Liver (tissue), 3 donors: ENCODE measurements around the gene USH2A.

Source experiments
- FOXA1 ChIP-seq: IDR thresholded peaks from 2 replicates; pipeline ENCODE4 v1.6.1; 2016; ENCODE audit warnings: antibody characterized with exemption
- GABPA ChIP-seq, 2 donors: IDR thresholded peaks in 1 of 2; conservative IDR thresholded peaks in 1 of 2; 2 replicates each; pipeline ENCODE4 v1.6.1; 2016; ENCODE audit warnings: antibody characterized with exemption in 2 of 2, mild to moderate bottlenecking in 1 of 2, moderate library complexity in 1 of 2
- JUND ChIP-seq, 2 donors: IDR thresholded peaks; 2 replicates each; pipeline ENCODE4 v1.6.1; 2016; ENCODE audit warnings: antibody characterized with exemption in 2 of 2
- RAD21 ChIP-seq, 2 donors: IDR thresholded peaks; 2 replicates each; pipeline ENCODE4 v1.6.1; 2016; ENCODE audit warnings: antibody characterized with exemption in 2 of 2, mild to moderate bottlenecking in 2 of 2
- RXRA ChIP-seq, 2 donors: IDR thresholded peaks; 2 replicates each; pipeline ENCODE4 v1.6.1; 2017 to 2018; ENCODE audit warnings: antibody characterized with exemption in 2 of 2, mild to moderate bottlenecking in 1 of 2
- TAF1 ChIP-seq: conservative IDR thresholded peaks from 2 replicates; pipeline ENCODE4 v1.6.1; 2016; ENCODE audit warnings: antibody characterized with exemption, mild to moderate bottlenecking
- YY1 ChIP-seq: IDR thresholded peaks from 2 replicates; pipeline ENCODE4 v1.6.1; 2016; ENCODE audit warnings: antibody characterized with exemption, mild to moderate bottlenecking
- TF ChIP-seq, protein P1 (sequence below): fragments of 150-350 bp; IDR thresholded peaks from 2 replicates; pipeline ENCODE4 v1.5.1; 2017; ENCODE audit warnings: improper control_type of control experiment, low read depth, low read length; ENCODE audit not compliant: missing input control
- TF ChIP-seq, protein P2 (sequence below): IDR thresholded peaks from 2 replicates; pipeline ENCODE4 v1.6.1; 2016; ENCODE audit warnings: antibody characterized with exemption
- TF ChIP-seq, protein P3 (sequence below): IDR thresholded peaks from 2 replicates; pipeline ENCODE4 v1.6.1; 2016; ENCODE audit warnings: antibody characterized with exemption
- TF ChIP-seq, protein P4 (sequence below): IDR thresholded peaks from 2 replicates; pipeline ENCODE4 v1.6.1; 2016; ENCODE audit warnings: antibody characterized with exemption
- TF ChIP-seq, protein P5 (sequence below): IDR thresholded peaks from 2 replicates; pipeline ENCODE4 v1.6.1; 2016; ENCODE audit warnings: antibody characterized with exemption, mild to moderate bottlenecking
- donor health status: healthy.
- donor health status: healthy.

DNA sequence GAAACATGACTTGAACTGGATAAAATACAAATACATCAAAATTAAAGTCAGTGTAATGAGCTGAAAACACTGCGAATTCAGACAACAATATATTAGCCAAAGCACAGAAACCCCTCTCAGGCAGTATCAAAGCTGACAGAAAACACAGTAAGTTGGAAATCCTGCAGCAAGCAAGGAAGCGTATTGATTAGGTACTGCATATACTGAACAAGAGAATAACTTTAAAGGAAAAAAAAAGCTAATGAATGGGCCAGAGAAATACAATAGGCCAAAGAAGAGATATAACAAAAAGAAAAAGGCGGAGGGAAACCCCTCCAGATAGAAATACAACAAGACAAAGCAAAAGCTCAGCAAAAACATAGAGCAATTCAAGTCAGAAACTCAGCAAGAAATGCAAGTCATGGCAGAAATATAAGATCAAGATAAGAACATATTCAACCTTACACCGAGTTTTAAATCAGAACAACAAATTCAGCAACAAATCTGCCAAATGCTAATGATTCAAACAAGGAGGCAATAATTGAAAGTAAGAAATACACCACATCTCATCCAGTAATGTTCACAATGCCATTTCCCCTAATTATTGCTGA is 299.0 kb downstream of the USH2A start:
- TF ChIP-seq, protein P1, sequence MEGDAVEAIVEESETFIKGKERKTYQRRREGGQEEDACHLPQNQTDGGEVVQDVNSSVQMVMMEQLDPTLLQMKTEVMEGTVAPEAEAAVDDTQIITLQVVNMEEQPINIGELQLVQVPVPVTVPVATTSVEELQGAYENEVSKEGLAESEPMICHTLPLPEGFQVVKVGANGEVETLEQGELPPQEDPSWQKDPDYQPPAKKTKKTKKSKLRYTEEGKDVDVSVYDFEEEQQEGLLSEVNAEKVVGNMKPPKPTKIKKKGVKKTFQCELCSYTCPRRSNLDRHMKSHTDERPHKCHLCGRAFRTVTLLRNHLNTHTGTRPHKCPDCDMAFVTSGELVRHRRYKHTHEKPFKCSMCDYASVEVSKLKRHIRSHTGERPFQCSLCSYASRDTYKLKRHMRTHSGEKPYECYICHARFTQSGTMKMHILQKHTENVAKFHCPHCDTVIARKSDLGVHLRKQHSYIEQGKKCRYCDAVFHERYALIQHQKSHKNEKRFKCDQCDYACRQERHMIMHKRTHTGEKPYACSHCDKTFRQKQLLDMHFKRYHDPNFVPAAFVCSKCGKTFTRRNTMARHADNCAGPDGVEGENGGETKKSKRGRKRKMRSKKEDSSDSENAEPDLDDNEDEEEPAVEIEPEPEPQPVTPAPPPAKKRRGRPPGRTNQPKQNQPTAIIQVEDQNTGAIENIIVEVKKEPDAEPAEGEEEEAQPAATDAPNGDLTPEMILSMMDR, result no peak
- TF ChIP-seq, protein P2, sequence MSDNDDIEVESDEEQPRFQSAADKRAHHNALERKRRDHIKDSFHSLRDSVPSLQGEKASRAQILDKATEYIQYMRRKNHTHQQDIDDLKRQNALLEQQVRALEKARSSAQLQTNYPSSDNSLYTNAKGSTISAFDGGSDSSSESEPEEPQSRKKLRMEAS, result no peak
- no peak for TF ChIP-seq JUND (IDR thresholded peaks at IDR 0.05)
- TF ChIP-seq YY1, result no peak
- TF ChIP-seq, protein P3, sequence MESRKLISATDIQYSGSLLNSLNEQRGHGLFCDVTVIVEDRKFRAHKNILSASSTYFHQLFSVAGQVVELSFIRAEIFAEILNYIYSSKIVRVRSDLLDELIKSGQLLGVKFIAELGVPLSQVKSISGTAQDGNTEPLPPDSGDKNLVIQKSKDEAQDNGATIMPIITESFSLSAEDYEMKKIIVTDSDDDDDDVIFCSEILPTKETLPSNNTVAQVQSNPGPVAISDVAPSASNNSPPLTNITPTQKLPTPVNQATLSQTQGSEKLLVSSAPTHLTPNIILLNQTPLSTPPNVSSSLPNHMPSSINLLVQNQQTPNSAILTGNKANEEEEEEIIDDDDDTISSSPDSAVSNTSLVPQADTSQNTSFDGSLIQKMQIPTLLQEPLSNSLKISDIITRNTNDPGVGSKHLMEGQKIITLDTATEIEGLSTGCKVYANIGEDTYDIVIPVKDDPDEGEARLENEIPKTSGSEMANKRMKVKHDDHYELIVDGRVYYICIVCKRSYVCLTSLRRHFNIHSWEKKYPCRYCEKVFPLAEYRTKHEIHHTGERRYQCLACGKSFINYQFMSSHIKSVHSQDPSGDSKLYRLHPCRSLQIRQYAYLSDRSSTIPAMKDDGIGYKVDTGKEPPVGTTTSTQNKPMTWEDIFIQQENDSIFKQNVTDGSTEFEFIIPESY, result no peak
- TF ChIP-seq GABPA (IDR thresholded peaks at IDR 0.05 in 1 of 2, conservative IDR thresholded peaks at IDR 0.05 in 1 of 2), result no peak
- TF ChIP-seq FOXA1, result no peak
- TF ChIP-seq, protein P4, sequence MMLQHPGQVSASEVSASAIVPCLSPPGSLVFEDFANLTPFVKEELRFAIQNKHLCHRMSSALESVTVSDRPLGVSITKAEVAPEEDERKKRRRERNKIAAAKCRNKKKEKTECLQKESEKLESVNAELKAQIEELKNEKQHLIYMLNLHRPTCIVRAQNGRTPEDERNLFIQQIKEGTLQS, result no peak
- no peak for TF ChIP-seq RAD21 (IDR thresholded peaks at IDR 0.05)
- no peak for TF ChIP-seq TAF1
- TF ChIP-seq RXRA (IDR thresholded peaks at IDR 0.05), result no peak
- TF ChIP-seq, protein P5, sequence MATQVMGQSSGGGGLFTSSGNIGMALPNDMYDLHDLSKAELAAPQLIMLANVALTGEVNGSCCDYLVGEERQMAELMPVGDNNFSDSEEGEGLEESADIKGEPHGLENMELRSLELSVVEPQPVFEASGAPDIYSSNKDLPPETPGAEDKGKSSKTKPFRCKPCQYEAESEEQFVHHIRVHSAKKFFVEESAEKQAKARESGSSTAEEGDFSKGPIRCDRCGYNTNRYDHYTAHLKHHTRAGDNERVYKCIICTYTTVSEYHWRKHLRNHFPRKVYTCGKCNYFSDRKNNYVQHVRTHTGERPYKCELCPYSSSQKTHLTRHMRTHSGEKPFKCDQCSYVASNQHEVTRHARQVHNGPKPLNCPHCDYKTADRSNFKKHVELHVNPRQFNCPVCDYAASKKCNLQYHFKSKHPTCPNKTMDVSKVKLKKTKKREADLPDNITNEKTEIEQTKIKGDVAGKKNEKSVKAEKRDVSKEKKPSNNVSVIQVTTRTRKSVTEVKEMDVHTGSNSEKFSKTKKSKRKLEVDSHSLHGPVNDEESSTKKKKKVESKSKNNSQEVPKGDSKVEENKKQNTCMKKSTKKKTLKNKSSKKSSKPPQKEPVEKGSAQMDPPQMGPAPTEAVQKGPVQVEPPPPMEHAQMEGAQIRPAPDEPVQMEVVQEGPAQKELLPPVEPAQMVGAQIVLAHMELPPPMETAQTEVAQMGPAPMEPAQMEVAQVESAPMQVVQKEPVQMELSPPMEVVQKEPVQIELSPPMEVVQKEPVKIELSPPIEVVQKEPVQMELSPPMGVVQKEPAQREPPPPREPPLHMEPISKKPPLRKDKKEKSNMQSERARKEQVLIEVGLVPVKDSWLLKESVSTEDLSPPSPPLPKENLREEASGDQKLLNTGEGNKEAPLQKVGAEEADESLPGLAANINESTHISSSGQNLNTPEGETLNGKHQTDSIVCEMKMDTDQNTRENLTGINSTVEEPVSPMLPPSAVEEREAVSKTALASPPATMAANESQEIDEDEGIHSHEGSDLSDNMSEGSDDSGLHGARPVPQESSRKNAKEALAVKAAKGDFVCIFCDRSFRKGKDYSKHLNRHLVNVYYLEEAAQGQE, result no peak
